Non-pigmented ciliary epithelial cell (primary cell): ENCODE measurements around the gene ACSL6.
"Not testable (repeated sequence)": the region's sequence is repeated elsewhere in the genome, so short reads cannot be mapped to it uniquely, and the experiment has no call there.

ENCODE experiments used
- DNase-seq: peaks from one replicate; pipeline ENCODE4 v3.0.0-alpha.2; 2010; ENCODE audit warnings: low read depth

Gene ACSL6

DNA sequence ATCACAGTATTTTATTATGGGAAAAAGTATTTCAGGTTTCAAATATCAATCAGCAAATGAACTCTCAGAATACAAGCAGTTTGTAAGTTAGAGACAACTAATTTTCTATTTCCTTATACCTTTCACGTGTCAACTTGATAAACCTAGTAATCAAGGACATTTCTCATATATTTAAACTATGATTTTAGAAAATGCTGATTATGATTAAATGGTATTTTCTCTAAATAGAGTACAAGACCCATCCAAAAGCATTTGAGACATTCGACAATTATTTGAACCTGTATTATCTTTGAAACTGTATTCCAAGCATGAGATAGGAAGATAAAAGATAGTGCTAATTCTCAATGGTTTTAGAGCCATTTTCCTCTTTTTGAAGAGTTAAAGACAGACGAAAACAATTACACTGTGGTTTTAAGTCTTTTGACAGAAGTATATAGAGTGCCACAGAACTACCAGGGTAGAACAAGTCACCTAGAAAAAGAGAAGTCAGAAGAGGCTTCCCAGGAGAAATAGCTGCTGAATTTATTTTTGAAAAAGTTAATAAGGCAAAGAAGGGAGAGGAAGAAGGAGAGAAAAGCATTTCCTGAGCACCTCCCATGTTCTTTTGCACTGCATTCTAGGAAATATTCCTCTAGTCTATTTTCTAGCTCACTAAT is 71.6 kb downstream of the ACSL6 start:
- no peak for DNase-seq

DNA sequence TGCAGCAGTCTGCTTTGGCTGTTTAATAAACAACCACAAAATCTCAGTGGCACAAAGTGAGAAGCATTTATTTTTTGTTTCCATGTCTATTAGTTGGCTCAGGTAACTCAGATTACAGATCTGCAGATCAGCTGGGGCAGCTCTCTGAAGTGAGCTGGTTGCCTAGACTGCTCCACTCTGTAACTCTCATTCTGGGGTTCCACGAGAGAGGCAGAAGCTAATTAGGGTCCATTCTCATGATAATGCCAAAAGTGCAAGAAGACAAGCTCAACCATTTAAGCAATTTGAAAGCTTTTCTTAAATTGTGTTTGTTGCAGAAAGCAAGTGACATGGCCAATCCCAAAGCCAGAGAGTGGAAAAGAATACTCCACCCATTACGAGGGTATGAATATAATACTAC is 79.2 kb downstream of the ACSL6 start:
- no peak for DNase-seq

GRCh38 chr5:131928957-131929356 is 82.5 kb downstream of the ACSL6 start:
- DNase-seq = no peak

DNA sequence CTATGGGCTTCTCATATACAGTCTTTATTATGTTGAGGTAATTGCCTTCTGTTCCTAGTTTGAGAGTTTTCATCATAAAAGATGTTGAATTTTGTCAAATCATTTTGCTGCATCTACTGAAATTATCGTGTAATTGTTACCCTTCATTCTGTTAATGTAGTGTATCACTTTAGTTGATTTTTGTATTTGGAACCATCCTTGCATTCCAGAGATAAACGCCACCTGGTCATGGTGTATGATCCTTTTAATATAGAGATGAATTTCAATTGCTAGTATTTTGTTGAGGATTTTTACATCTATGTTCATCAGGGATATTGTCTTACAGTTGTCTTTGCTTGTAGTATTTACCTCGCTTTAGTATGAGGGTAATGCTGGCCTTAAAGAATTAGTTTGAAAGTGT is 85.3 kb downstream of the ACSL6 start:
- DNase-seq = no peak

- DNase-seq = no peak
Measured at GRCh38 chr5:131916481-131916880, 95.0 kb downstream of the ACSL6 start.

DNA sequence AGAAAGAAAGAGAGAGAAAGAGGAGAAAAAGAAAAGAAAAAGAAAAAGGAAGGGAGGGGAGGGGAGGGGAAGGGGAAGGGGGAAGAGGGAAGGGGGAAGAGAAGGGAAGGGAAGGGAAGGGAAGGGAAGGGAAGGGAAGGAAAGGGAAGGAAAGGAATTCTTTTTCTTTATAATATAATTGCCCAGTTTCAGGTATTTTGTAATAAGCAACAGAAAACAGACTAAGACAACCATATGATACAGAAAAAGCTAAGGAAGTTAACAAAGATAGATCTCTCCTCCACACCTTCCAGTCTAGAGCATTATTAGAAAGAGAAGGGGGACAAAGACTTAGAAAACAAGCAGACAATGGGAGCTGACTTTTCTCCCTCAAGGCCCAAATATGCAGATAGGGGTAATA is 97.0 kb downstream of the ACSL6 start:
- DNase-seq = no peak

- DNase-seq = no peak
Measured at GRCh38 chr5:131913603-131914002, 97.9 kb downstream of the ACSL6 start.

- DNase-seq = no peak
Measured at GRCh38 chr5:131906668-131907067, 104.8 kb downstream of the ACSL6 start.

- not testable (repeated sequence) for DNase-seq
Measured at GRCh38 chr5:131902266-131902665, 109.2 kb downstream of the ACSL6 start.
